HFFc6 (cell line): ENCODE results near the gene FOXG1. TPM values are rescaled to one million over a fixed set of nuclear protein-coding genes. Genes with fewer than 3 reads are reported as not detected.

ENCODE experiments used
- DNase-seq: peaks from one replicate; pipeline ENCODE4 v3.0.0-alpha.2; 2018
- H3K27ac Mint-ChIP-seq: 2 replicates; pipeline ENCODE4 v1.8.0; 2020; ENCODE audit warnings: mild to moderate bottlenecking, mixed read lengths
- H3K27me3 Mint-ChIP-seq: 2 replicates; pipeline ENCODE4 v1.8.0; 2021; ENCODE audit warnings: mild to moderate bottlenecking, moderate library complexity, mixed read lengths; ENCODE audit not compliant: insufficient read depth
- H3K36me3 Mint-ChIP-seq: 2 replicates; pipeline ENCODE4 v1.8.0; 2021; ENCODE audit warnings: low read depth, mixed read lengths
- H3K4me1 Mint-ChIP-seq: 2 replicates; pipeline ENCODE4 v1.8.0; 2020; ENCODE audit warnings: low read depth, mixed read lengths
- H3K4me3 Mint-ChIP-seq: 2 replicates; pipeline ENCODE4 v1.8.0; 2020; ENCODE audit warnings: mild to moderate bottlenecking, moderate library complexity, mixed read lengths
- H3K9me3 Mint-ChIP-seq: 2 replicates; pipeline ENCODE4 v1.8.0; 2020; ENCODE audit warnings: mild to moderate bottlenecking, mixed read lengths
- CTCF ChIP-seq: fragments of 200-600 bp; sonication (generic); IDR thresholded peaks from 2 replicates; pipeline ENCODE4 v1.5.0; 2021; ENCODE audit warnings: antibody characterized with exemption, mild to moderate bottlenecking
- total RNA-seq, 6 experiments: library from RNA; stranded (reverse); fragmentation: NEBNext Ultra II Directional; extraction: Animal tissue kit (Norgen Biotek cat#: 25700); gene quantifications; 2 replicates in 1 of 6; 3 replicates in 5 of 6; pipeline ENCODE4 v1.2.3, GENCODE V29; 2021

Gene FOXG1
- total RNA-seq, 6 experiments from 2014 or later: 0.06 TPM; not detected in 5

- H3K27me3 Mint-ChIP-seq: peaks cover 38% of the 10 kb centered on the region
- H3K9me3 Mint-ChIP-seq: no peaks in the 10 kb centered on the region
- TF ChIP-seq CTCF: no peak
- peak overlapping the region; percentile 67 for H3K4me3 Mint-ChIP-seq
- no peak for DNase-seq
- no peak overlapping the region for H3K27ac Mint-ChIP-seq
- no peaks in the 10 kb centered on the region for H3K36me3 Mint-ChIP-seq
- H3K4me1 Mint-ChIP-seq: peaks cover 16% of the 10 kb centered on the region; the same call in 1 of the 2 replicates
Observed at GRCh38 chr14:28785096-28785952, 18.7 kb downstream of the FOXG1 start.

- DNase-seq: no peak
- H3K9me3 Mint-ChIP-seq: no peaks in the 10 kb centered on the region; the same call in 1 of the 2 replicates
- no peak overlapping the region for H3K27ac Mint-ChIP-seq
- H3K36me3 Mint-ChIP-seq: no peaks in the 10 kb centered on the region
- peaks cover 1% of the 10 kb centered on the region for H3K27me3 Mint-ChIP-seq
- H3K4me3 Mint-ChIP-seq: no peak overlapping the region
- TF ChIP-seq CTCF: no peak
- no peaks in the 10 kb centered on the region for H3K4me1 Mint-ChIP-seq
Observed at GRCh38 chr14:28807518-28807917, 40.9 kb downstream of the FOXG1 start.

DNA sequence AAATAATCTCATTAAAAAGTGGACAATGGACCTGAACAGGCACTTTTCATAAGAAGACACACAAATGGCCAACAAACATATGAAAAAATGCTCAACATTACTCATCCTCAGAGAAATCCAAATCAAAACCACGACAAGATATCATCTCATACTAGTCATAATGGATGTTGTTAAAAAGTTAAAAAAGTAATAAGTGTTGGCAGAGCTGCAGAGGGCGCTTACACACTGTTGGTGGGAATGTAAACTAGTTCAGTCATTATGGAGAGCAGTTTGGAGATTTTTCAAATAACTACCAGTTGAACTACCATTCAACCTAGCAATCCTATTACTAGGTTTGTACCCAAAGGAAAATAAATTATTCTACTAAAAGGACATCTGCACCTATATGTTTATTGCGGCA is 47.2 kb downstream of the FOXG1 start:
- no peak for TF ChIP-seq CTCF
- H3K4me3 Mint-ChIP-seq: no peak overlapping the region
- peak; percentile 3 for DNase-seq
- H3K9me3 Mint-ChIP-seq: no peaks in the 10 kb centered on the region; the same call in 1 of the 2 replicates
- no peak overlapping the region for H3K27ac Mint-ChIP-seq
- H3K4me1 Mint-ChIP-seq: no peaks in the 10 kb centered on the region
- H3K27me3 Mint-ChIP-seq: no peaks in the 10 kb centered on the region; the same call in 1 of the 2 replicates
- H3K36me3 Mint-ChIP-seq: no peaks in the 10 kb centered on the region
